IPS-18c (cell line): ENCODE measurements around the gene TMEM121B.

ENCODE experiments used
- H3K4me3 ChIP-seq: 2 replicates; pipeline ENCODE4 v1.7.0; 2013; ENCODE audit warnings: low read depth, mild to moderate bottlenecking, low read length, moderate library complexity; ENCODE audit not compliant: insufficient read depth
- H3K9me3 ChIP-seq: one replicate; pipeline ENCODE4 v1.6.1; 2013; ENCODE audit warnings: mild to moderate bottlenecking, low read length, moderate library complexity; ENCODE audit not compliant: control insufficient read depth, insufficient read depth

TMEM121B gene

DNA sequence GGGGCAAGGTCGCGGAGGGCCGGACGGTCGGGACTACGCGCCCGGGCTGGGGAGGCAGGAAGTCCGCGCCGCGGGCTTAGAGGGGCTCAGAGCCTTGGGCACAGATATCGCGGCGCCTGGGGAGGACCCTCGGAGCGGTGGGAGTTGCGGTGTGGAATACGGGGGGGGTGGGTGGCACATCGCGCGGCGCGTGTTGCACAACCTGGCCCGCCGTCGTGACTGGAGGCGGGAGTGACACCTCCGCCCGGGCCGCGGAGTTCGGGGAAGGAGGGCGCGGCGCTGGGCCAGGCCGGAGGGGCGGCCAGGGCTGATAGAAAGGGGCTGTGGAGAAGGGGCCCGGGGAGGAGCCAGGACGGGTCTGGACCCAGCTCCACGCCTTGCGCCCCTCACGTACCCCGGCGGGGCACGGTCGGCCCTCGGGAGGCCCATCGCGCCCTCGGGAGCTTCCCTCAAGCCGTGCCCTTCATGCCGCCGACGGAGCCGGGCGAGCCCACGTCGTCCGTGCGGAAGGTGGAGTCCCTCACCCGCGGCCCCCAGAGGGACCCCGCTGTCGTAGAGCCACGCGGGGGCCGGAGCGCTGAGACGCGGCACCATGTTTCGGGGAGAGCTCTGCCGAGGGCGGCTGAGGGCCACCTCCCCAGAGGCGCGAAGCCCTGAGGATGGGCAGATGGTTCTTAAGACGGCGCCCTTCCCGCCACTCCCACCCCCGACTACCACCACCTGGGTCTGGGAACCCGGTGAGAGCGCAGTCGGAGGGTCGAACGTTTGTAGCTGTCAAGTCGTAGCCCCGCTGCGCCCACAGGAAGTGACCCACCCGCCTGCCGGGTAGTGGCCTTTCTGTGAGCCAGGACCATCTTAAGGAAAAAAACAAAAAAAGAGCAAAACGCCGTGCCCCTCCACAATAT is 35.6 kb downstream of the TMEM121B start:
- no peaks in the 10 kb centered on the region for H3K9me3 ChIP-seq
- H3K4me3 ChIP-seq = peak overlapping the region; percentile 95

DNA sequence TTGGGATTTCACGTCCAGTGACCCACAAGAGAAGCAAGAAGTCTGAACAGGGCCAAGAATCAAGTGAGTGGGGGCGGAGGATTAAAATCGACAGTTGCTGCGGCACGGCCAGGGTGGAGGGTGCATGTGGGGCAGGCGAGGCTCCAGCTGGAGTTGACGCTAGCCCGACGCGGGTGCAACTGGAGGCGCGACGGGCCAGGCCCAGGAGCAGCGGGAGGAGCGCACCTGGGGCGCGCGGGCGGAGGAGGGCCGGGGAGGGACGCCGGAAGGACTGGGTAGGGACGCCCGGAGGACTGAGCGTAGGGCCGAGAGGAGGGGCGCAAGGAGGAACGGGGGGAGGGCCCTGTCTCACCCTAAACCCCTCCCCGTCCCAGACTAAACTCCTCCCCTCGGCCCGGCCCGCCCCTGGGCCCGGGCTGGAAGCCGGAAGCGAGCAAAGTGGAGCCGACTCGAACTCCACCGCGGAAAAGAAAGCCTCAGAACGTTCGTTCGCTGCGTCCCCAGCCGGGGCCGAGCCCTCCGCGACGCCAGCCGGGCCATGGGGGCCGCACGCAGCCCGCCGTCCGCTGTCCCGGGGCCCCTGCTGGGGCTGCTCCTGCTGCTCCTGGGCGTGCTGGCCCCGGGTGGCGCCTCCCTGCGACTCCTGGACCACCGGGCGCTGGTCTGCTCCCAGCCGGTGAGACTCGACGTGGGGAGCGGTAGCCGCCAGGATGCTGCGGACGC is 36.4 kb downstream of the TMEM121B start, which contains the start of gene IL17RA:
Gene IL17RA, plus strand, starts transcription at position 447 of the 723 bp plus-strand sequence. Its CDS starts 92 bp downstream, at position 539.
- Histone ChIP-seq H3K9me3 (no peaks in the 10 kb centered on the region), H3K4me3 (peak within 1 kb of the TSS; percentile 95)

DNA sequence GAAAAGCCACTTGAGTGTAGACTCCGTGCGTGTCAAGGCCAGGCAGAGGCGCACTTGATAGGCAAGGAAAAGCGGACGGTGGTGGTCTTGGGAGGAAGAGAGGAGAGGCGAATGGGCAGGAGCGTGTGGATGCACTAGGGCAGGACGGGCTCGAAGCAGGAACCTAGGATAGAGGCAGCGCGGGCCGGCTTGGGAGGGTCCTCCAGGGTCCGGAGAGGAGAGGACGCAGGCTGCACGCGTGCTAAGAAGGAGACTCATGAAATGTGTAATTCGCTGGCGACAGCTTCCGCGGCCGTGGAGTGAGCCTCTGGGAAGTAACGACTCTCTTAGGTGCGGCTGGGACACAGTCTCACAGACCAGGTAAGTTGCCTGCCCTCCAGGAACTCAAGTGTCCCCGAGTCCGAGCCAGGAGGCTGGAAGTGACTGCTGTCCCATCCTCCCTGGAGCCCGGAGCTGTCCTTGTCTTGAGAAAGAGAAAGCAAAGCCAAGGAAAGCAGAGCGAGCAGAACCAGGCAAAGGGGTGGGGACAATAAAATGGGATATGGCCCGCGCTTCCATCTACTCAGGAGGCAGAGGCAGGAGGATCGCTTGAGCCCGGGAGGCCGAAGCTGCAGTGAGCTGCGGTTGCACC is 37.2 kb downstream of the TMEM121B start:
- peak overlapping the region; percentile 95; the same call in 1 of the 2 replicates for H3K4me3 ChIP-seq
- no peaks in the 10 kb centered on the region for H3K9me3 ChIP-seq

DNA sequence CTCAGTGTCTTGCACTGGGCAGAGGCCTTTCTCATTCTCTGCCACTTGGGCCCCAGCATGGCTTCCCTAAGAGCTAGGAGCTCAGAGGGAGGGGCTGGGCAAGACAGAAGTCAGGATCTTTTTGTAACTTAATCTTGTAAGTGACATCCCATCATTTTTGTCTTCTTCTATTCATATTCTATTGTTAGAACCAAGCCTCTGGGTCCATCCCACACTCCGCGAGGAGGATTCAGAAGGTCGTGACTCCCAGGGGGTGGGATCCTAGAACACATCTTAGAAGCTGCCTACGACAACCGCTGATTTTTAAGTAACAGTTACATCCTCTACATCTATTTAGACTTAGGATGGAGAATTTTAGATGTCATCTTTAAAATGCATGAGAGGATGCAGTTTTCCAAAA is 37.9 kb downstream of the TMEM121B start:
- no peak overlapping the region for H3K4me3 ChIP-seq
- H3K9me3 ChIP-seq = no peaks in the 10 kb centered on the region

DNA sequence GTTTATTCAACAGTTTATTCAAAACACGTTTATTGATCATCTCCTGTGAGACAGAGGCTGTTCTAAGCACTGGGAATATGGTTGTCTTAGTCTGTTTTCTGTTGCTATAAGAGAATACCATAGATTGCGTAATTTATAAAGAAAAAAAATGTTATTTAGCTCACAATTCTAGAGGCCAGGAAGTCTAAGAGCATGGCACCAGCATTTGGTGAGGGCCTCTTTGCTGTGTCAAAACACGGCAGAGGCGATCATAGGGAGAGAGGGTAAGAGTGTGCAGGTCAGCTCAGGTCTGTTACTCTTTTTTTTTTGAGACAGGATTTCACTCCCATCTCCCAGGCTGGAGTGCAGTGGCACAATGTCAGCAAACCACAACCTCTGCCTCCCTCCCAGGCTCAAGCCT is 41.6 kb downstream of the TMEM121B start:
- no peak overlapping the region for H3K4me3 ChIP-seq

DNA sequence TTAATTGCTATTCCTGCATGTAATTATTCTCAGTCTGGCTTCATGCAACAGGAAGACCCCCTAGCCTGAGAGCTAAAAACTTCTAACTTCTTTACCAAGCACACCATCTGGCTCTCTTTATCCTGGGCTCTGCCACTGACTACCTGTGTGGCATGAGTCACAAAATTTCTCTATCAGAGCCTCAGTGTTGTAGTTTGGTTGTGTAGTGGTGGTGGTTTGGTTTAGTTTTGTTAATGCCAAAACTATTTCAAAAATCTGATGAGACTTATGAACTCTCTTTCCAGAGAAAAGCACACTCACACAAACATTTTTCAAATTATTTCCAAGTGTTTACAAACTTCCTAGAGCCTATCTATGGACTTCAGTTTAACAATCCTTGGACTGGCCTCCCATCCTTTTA is 43.9 kb downstream of the TMEM121B start:
- no peak overlapping the region for H3K4me3 ChIP-seq
- H3K9me3 ChIP-seq = no peaks in the 10 kb centered on the region

More for the DNA sequence above, 41.6 kb downstream of the TMEM121B start:
- H3K9me3 ChIP-seq = no peaks in the 10 kb centered on the region

DNA sequence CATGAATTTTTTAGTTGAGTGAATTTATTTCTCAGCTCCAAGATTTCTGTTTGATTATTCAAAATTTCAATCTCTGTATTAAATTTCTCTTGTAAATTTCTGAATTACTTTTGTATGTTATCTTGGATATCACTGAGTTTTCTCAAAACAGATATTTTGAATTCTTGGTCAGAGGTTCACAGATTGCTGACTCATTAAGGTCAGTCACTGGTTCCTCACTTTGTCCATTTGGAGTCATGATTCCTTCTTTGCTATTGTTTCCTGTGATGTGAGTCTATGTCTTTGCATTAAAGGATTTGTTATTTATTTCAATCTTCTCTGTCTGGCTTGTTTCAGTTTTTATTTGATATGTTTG is 46.5 kb downstream of the TMEM121B start:
- no peaks in the 10 kb centered on the region for H3K9me3 ChIP-seq
- H3K4me3 ChIP-seq = no peak overlapping the region

DNA sequence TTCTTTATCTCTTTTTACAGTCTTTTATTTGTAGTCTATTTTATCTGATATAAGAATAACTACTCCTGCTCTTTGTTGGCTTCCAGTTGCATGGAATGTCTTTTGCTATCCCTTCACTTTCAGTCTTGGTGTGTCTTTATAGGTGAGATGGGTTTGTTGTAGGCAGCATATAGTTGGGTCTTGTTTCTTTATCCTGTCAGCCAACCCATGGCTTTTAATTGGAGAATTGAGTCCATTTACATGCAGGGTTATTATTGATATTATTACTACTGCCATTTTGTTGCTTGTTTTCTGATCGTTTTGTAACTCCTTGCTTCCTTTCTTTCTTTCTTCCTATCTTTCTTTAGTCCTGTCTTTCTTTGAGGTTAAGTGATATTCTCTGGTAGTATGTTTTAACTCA is 48.3 kb downstream of the TMEM121B start:
- no peaks in the 10 kb centered on the region for H3K9me3 ChIP-seq
- H3K4me3 ChIP-seq = no peak overlapping the region
